AG04449 (cell line): ENCODE measurements around the gene CAPN5.

Experiments used
- CTCF ChIA-PET: fragments of 350-600 bp; formaldehyde crosslinking; extraction: SDS; loops from one replicate; lab custom pipeline; 2021; ENCODE audit warnings: antibody characterized with exemption; lab: Yijun Ruan, JAX
- POLR2A ChIA-PET: fragments of 400-600, 350-600 bp; formaldehyde crosslinking; extraction: SDS; loops from one replicate; lab custom pipeline; 2020; ENCODE audit warnings: antibody characterized with exemption, inconsistent platforms; lab: Yijun Ruan, JAX
- DNase-seq: peaks from one replicate; pipeline ENCODE4 v3.0.0-alpha.2; 2010; ENCODE audit warnings: low read depth, low spot score
- H3K4me3 ChIP-seq: 2 replicates; pipeline ENCODE4 v1.5.1; 2011; ENCODE audit warnings: low read depth, mild to moderate bottlenecking, control low read depth, low read length
- CTCF ChIP-seq: IDR thresholded peaks from one replicate; pipeline ENCODE4 v1.5.1; 2011; ENCODE audit warnings: mild to moderate bottlenecking, moderate library complexity, low read length, control low read depth, inconsistent platforms; ENCODE audit not compliant: insufficient read depth; ENCODE audit errors: missing control alignments

CAPN5 gene

DNA sequence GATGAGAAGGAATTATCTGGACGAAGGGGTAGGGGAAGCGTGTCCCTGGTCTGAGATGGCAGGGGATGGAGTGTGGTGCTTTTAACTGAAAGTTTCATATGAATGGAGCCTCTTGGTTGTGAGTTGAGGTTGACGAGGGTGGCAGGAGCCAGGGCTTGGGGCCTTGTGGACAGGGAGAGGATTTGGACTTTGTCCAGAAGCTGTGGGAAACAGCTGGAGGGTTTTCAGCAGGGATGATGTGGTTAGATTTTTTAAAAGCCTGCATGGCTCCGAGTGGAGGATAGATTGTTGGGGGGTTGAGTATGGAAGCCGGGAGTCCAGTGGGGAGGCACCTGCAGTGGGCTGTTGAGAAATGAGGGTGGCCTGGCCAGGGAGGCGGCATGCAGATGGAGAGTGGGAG lies 86.1 kb downstream of the CAPN5 start:
- ChIA-PET POLR2A (no interaction called here), CTCF (interaction anchor here (1.9 kb wide), 1 partner anchor 35 kb away, joined by 5 read pairs; no protein-coding TSS in a partner anchor)
- H3K4me3 ChIP-seq = no peak overlapping the region
- TF ChIP-seq CTCF = no peak
- no peak for DNase-seq

GRCh38 chr11:77153276-77154185 lies 86.8 kb downstream of the CAPN5 start:
- no peak overlapping the region for H3K4me3 ChIP-seq
- ChIA-PET POLR2A (no interaction called here), CTCF (interaction anchor here (1.9 to 2.2 kb wide), 2 partner anchors 26 to 34 kb away, joined by 5 to 12 read pairs; partner anchors contain the start of gene MYO7A)
- TF ChIP-seq CTCF = no peak
- DNase-seq = no peak

GRCh38 chr11:77154381-77155081 lies 87.8 kb downstream of the CAPN5 start:
- ChIA-PET POLR2A (no interaction called here), CTCF (interaction anchor here (1.9 to 2.2 kb wide), 2 partner anchors 27 to 33 kb away, joined by 5 to 12 read pairs; partner anchors contain the start of gene MYO7A)
- no peak for DNase-seq
- no peak for TF ChIP-seq CTCF
- H3K4me3 ChIP-seq = no peak overlapping the region

DNA sequence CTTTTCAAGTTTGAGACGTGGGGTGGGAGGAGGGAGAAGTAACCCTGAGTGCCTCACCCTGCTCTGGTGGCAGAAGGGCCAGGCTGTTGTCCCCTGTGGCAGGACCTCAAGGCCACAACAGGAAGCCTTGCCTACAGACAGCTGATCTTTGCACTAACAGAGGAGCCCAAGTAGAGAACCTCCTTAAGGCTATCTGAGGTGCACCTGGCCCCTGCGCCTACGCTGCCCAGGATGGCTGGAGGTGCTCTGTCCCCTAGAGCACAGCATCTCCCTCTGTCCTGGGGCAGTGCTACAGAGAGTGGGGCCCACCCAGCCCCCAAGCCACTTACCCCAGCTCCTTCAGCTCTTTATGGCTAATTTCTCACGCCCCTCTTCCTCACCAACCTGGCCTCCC lies 88.3 kb downstream of the CAPN5 start:
- H3K4me3 ChIP-seq = no peak overlapping the region
- ChIA-PET POLR2A (no interaction called here), CTCF (interaction anchor here (2.2 kb wide), 1 partner anchor 28 kb away, joined by 12 read pairs; the partner anchor contains the start of gene MYO7A)
- no peak for TF ChIP-seq CTCF
- no peak for DNase-seq

GRCh38 chr11:77155556-77156130 lies 88.9 kb downstream of the CAPN5 start:
- POLR2A ChIA-PET = no interaction called here
- no peak for TF ChIP-seq CTCF
- no peak for DNase-seq
- CTCF ChIA-PET = interaction anchor here (0.6 to 2.2 kb wide), 2 partner anchors 28 to 32 kb away, joined by 3 to 12 read pairs; partner anchors contain the start of gene MYO7A
- no peak overlapping the region for H3K4me3 ChIP-seq
